Endothelial cell of hepatic sinusoid (primary cell): ENCODE data around the gene PGRMC2.

Experiments used
- in situ Hi-C: cut with HindIII; loops from 2 replicates; pipeline ENCODE4 v1.10.0; 2017; ENCODE audit warnings: low sequenced_read_pairs

PGRMC2 gene

GRCh38 chr4:128299848-128300247 is 12.2 kb upstream of the PGRMC2 start:
- in situ Hi-C loops = no loop called here

- in situ Hi-C loops = no loop called here
These were observed 11.2 kb upstream of the PGRMC2 start for GRCh38 chr4:128298852-128299251.

- in situ Hi-C loops = no loop called here
These were observed 10.6 kb upstream of the PGRMC2 start for GRCh38 chr4:128298146-128298758.

GRCh38 chr4:128295255-128295654 is 7.6 kb upstream of the PGRMC2 start:
- in situ Hi-C loops = no loop called here

GRCh38 chr4:128294464-128294863 is 6.9 kb upstream of the PGRMC2 start:
- in situ Hi-C loops = no loop called here

GRCh38 chr4:128292349-128292748 is 4.7 kb upstream of the PGRMC2 start:
- in situ Hi-C loops = no loop called here

- in situ Hi-C loops = no loop called here
These were observed 3.5 kb upstream of the PGRMC2 start for GRCh38 chr4:128291096-128291495.

GRCh38 chr4:128290526-128290925 is 2.9 kb upstream of the PGRMC2 start:
- in situ Hi-C loops = no loop called here

GRCh38 chr4:128289523-128290158 is 2.0 kb upstream of the PGRMC2 start:
- in situ Hi-C loops = no loop called here

- in situ Hi-C loops = no loop called here
These were observed 1.1 kb upstream of the PGRMC2 start for GRCh38 chr4:128288689-128289106.

- in situ Hi-C loops = no loop called here
These were observed 467 bp upstream of the PGRMC2 start for GRCh38 chr4:128287871-128288688.

GRCh38 chr4:128286474-128287058 is 1.0 kb downstream of the PGRMC2 start:
- in situ Hi-C loops = no loop called here

- in situ Hi-C loops = no loop called here
These were observed 2.3 kb downstream of the PGRMC2 start for GRCh38 chr4:128285085-128285997.

GRCh38 chr4:128284317-128284716 is 3.3 kb downstream of the PGRMC2 start:
- in situ Hi-C loops = no loop called here

- in situ Hi-C loops = no loop called here
These were observed 4.5 kb downstream of the PGRMC2 start for GRCh38 chr4:128283071-128283470.

- in situ Hi-C loops = no loop called here
These were observed 5.1 kb downstream of the PGRMC2 start for GRCh38 chr4:128282516-128282915.

GRCh38 chr4:128281354-128281753 is 6.3 kb downstream of the PGRMC2 start:
- in situ Hi-C loops = no loop called here

- in situ Hi-C loops = no loop called here
These were observed 7.9 kb downstream of the PGRMC2 start for GRCh38 chr4:128279624-128280225.

- in situ Hi-C loops = no loop called here
These were observed 9.8 kb downstream of the PGRMC2 start for GRCh38 chr4:128277856-128278255.

- in situ Hi-C loops = no loop called here
These were observed 12.3 kb downstream of the PGRMC2 start for GRCh38 chr4:128275346-128275745.
